ENCODE measurements around the gene FOXP1.

FOXP1 gene

DNA sequence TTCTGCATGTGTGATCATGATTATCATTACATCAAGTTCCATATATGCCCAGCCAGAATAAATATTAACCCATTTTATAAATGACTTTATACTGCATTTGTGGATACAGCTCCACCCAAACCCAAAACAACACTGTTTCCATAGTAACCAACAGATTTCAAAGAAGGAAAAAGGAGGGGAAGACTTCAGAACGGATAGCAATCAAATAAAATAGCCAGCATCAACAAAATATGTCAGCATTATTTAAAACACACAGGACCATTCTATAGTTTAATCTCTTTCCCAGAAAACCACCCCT lies 114.4 kb downstream of the FOXP1 start:
- Histone ChIP-seq H3K4me1 (ENCODE audit: control insufficient read depth in 1 of 2, insufficient read depth in 1 of 2, low read depth in 1 of 2, low read length in 1 of 2) (peaks cover 17 to 22% of the 10 kb centered on the region in 2 experiments), H3K9me3 (no peaks in the 10 kb centered on the region), H3K4me3 (ENCODE audit: low read depth in 1 of 2, low read length in 1 of 2) (no peak overlapping the region), H3K27ac (peak overlapping the region; percentile 58), H3K27me3 (no peaks in the 10 kb centered on the region), H3K36me3 (no peaks in the 10 kb centered on the region)
- TF ChIP-seq, protein P1, sequence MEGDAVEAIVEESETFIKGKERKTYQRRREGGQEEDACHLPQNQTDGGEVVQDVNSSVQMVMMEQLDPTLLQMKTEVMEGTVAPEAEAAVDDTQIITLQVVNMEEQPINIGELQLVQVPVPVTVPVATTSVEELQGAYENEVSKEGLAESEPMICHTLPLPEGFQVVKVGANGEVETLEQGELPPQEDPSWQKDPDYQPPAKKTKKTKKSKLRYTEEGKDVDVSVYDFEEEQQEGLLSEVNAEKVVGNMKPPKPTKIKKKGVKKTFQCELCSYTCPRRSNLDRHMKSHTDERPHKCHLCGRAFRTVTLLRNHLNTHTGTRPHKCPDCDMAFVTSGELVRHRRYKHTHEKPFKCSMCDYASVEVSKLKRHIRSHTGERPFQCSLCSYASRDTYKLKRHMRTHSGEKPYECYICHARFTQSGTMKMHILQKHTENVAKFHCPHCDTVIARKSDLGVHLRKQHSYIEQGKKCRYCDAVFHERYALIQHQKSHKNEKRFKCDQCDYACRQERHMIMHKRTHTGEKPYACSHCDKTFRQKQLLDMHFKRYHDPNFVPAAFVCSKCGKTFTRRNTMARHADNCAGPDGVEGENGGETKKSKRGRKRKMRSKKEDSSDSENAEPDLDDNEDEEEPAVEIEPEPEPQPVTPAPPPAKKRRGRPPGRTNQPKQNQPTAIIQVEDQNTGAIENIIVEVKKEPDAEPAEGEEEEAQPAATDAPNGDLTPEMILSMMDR (IDR thresholded peaks at IDR 0.05): no peak

DNA sequence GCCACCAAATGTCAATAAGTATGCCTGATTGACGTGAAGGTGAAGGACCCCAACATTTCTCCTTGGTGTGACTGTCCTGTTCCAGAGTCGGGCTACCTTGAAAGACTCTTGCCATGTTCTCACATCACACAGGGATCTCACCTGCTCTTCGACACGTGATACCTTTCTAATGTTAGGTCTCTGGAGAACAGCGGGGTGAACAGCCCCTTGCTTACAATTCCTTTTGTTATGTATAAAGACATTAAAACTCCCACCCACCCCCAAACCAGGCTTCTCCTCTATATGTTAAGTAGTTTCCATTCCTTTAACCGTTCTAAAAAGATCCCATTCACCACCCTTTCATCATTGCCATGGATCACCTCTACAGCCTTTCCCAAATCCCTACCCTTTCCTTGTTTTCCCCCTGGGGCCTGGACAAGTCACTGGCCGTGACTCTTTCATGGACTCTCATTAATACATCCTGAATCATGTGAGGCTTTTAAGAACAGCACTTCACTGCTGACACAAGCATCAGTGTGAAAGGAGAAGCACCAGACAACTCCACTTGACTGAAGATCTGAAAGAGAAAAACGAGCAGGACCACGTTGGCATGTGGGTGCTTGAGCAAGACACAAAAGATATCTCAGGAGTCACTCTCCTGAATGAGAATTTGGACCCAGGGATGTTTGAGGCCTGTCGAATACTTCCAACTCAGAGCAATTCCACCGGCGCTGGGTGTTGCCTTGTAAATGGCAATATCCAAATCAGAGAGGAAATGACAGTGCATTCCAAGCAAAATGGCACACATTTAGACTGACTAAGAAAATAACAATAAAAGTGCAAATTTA lies 115.0 kb downstream of the FOXP1 start:
- peak overlapping the region; percentile 58 for H3K27ac ChIP-seq

DNA sequence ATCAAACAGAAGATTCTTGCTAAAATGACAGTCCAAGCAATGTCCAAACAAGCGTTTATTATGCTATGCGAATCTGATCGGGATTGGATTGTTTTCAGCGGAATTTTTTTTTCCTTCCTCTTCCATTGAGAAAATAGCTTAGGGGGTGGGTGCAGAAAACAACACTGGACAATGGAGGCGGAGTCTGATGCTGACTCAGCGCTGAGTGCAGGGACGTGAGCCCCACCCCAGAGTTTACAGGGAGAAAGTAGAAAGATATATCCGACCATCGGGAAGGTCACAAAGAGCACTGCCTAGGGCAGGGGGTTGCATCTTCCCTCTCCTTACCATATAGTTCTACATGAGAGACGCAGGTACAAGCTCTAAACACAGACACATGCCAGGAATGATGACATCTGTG lies 117.0 kb downstream of the FOXP1 start:
- Histone ChIP-seq H3K4me3 (ENCODE audit: low read depth in 1 of 2, low read length in 1 of 2) (no peak overlapping the region), H3K36me3 (no peaks in the 10 kb centered on the region)
- TF ChIP-seq, protein P1 (IDR thresholded peaks at IDR 0.05): no peak

More for the DNA sequence above, 115.0 kb downstream of the FOXP1 start:
- Histone ChIP-seq H3K4me1 (ENCODE audit: control insufficient read depth in 1 of 2, insufficient read depth in 1 of 2, low read depth in 1 of 2, low read length in 1 of 2) (peaks cover 22 to 27% of the 10 kb centered on the region in 2 experiments), H3K9me3 (no peaks in the 10 kb centered on the region), H3K4me3 (ENCODE audit: low read depth in 1 of 2, low read length in 1 of 2) (no peak overlapping the region), H3K36me3 (no peaks in the 10 kb centered on the region), H3K27me3 (no peaks in the 10 kb centered on the region)
- TF ChIP-seq, protein P1 (IDR thresholded peaks at IDR 0.05): no peak

DNA sequence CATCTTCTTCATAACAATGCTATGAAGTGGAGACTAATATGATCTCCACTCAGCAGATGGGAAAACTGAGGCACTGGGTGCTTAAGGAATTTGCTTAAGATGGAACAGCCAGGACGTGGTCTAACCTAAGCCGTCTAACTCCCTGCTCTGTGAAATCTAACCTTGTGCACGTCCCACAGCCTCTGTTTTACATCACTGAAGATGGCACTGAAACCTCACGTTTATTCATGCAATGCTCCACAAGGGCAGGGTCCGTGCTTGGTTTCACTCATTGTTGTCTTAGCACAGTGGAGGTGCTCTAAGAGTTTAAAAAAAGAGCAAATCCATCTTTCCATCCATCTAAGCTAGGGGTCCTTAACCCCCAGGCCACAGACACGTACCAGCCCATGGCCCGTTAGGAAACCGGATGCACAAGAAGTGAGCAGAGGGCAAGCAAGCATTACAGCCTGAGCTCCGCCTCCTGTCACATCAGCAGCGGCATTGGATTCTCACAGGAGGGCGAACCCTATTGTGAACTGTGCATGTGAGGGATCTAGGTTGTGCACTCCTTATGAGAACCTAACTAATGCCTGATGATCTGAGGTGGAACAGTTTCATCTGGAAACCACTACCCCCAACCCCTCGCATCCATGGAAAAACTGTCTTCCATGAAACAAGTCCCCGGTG lies 118.0 kb downstream of the FOXP1 start:
- TF ChIP-seq, protein P1 (IDR thresholded peaks at IDR 0.05): no peak
- H3K27ac ChIP-seq: peak overlapping the region; percentile 77

More for the DNA sequence above, 117.0 kb downstream of the FOXP1 start:
- Histone ChIP-seq H3K9me3 (no peaks in the 10 kb centered on the region), H3K27me3 (no peaks in the 10 kb centered on the region), H3K27ac (no peak overlapping the region), H3K4me1 (ENCODE audit: control insufficient read depth in 1 of 2, insufficient read depth in 1 of 2, low read depth in 1 of 2, low read length in 1 of 2) (peaks cover 23 to 30% of the 10 kb centered on the region in 2 experiments)

DNA sequence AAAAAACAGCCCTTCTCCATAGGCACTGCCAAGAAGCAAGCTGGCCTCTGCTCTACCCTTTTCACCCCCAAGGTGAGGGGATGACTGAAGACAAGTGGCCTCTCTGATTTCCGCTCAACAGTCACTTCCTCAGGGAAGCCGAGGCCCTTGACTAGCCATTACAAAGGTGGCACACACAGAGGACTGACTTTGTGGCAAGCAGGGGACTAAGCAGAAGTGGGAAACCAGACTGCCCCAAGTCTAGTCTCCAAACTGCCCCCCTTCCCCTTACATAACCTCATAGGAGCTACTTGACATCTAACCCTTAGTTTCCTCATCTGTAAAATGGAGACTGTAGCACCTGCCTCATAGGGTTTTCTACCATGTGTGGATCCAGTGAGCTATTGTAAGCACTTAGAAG lies 118.9 kb downstream of the FOXP1 start:
- Histone ChIP-seq H3K9me3 (no peaks in the 10 kb centered on the region), H3K36me3 (no peaks in the 10 kb centered on the region), H3K27ac (peak overlapping the region; percentile 77), H3K4me1 (ENCODE audit: control insufficient read depth in 1 of 2, insufficient read depth in 1 of 2, low read depth in 1 of 2, low read length in 1 of 2) (peaks cover 23 to 30% of the 10 kb centered on the region in 2 experiments), H3K27me3 (no peaks in the 10 kb centered on the region), H3K4me3 (ENCODE audit: low read depth in 1 of 2, low read length in 1 of 2) (no peak overlapping the region)
- TF ChIP-seq, protein P1 (IDR thresholded peaks at IDR 0.05): no peak

More for the DNA sequence above, 118.0 kb downstream of the FOXP1 start:
- H3K36me3 ChIP-seq: no peaks in the 10 kb centered on the region
- peaks cover 23 to 30% of the 10 kb centered on the region in 2 experiments for H3K4me1 ChIP-seq (ENCODE audit: control insufficient read depth in 1 of 2, insufficient read depth in 1 of 2, low read depth in 1 of 2, low read length in 1 of 2)
- no peaks in the 10 kb centered on the region for H3K27me3 ChIP-seq
- no peak overlapping the region for H3K4me3 ChIP-seq (ENCODE audit: low read depth in 1 of 2, low read length in 1 of 2)
- H3K9me3 ChIP-seq: no peaks in the 10 kb centered on the region
